Measurements from ENCODE around the gene SNIP1.

GRCh38 chr1:37498872-37499617 lies 55.0 kb downstream of the SNIP1 start:
- TF ChIP-seq CTCF (IDR thresholded peaks at IDR 0.05; ENCODE audit: insufficient read depth, low read length) (no peak), REST (IDR thresholded peaks at IDR 0.05; ENCODE audit: insufficient replicate concordance, low read depth) (no peak), POLR2AphosphoS5 (IDR thresholded peaks at IDR 0.05; ENCODE audit: low read depth) (no peak), SPI1 (IDR thresholded peaks at IDR 0.05; ENCODE audit: borderline replicate concordance, low read depth) (no peak), GABPA (IDR thresholded peaks at IDR 0.05; ENCODE audit: low read depth) (no peak)

Data from HL-60 (cell line).